ENCODE data around the gene PADI2.
A peak's percentile ranks its signal among the peaks of the same experiment; 100 is the strongest.

PADI2 gene

GRCh38 chr1:17119076-17119772 is at the start of gene PADI2:
Gene PADI2, minus strand, starts transcription at chr1:17119451. Its CDS starts 80 bp downstream, at chr1:17119371.
- DNase-seq, result peak; percentile 20

- peak; percentile 72 for DNase-seq
These were observed 49.0 kb upstream of the PADI2 start for GRCh38 chr1:17168091-17168876.

GRCh38 chr1:17167786-17168090 is 48.5 kb upstream of the PADI2 start:
- no peak for DNase-seq

GRCh38 chr1:17167041-17167785 is 48.0 kb upstream of the PADI2 start:
- no peak for DNase-seq

- no peak for DNase-seq
These were observed 46.6 kb upstream of the PADI2 start for GRCh38 chr1:17165823-17166222.

GRCh38 chr1:17163789-17164666 is 44.8 kb upstream of the PADI2 start:
- no peak for DNase-seq

GRCh38 chr1:17163371-17163770 is 44.1 kb upstream of the PADI2 start:
- DNase-seq, result no peak

GRCh38 chr1:17162941-17163340 is 43.7 kb upstream of the PADI2 start:
- DNase-seq, result peak; percentile 70

GRCh38 chr1:17161926-17162800 is 42.9 kb upstream of the PADI2 start:
- no peak for DNase-seq

GRCh38 chr1:17161137-17161740 is 42.0 kb upstream of the PADI2 start:
- no peak for DNase-seq

GRCh38 chr1:17158961-17159360 is 39.7 kb upstream of the PADI2 start:
- DNase-seq, result no peak

GRCh38 chr1:17156108-17156507 is 36.9 kb upstream of the PADI2 start:
- DNase-seq, result peak; percentile 36

- peak; percentile 70 for DNase-seq
These were observed 36.1 kb upstream of the PADI2 start for GRCh38 chr1:17155257-17155920.

GRCh38 chr1:17149771-17150170 is 30.5 kb upstream of the PADI2 start:
- no peak for DNase-seq

GRCh38 chr1:17148950-17149608 is 29.8 kb upstream of the PADI2 start:
- no peak for DNase-seq

- no peak for DNase-seq
These were observed 26.4 kb upstream of the PADI2 start for GRCh38 chr1:17145648-17146047.

GRCh38 chr1:17143760-17144159 is 24.5 kb upstream of the PADI2 start:
- DNase-seq, result no peak

- no peak for DNase-seq
These were observed 22.4 kb upstream of the PADI2 start for GRCh38 chr1:17141441-17142197.

- no peak for DNase-seq
These were observed 21.0 kb upstream of the PADI2 start for GRCh38 chr1:17140279-17140678.

Measured in NCI-H226 (cell line).